ENCODE data around the gene SPATA22.
"Not testable (repeated sequence)": the region's sequence is repeated elsewhere in the genome, so short reads cannot be mapped to it uniquely, and the experiment has no call there.

The SPATA22 gene

GRCh38 chr17:3474212-3474611 lies 2.6 kb upstream of the SPATA22 start:
- H3K27ac ChIP-seq (ENCODE audit: low read depth, low read length, severe bottlenecking): no peak overlapping the region

DNA sequence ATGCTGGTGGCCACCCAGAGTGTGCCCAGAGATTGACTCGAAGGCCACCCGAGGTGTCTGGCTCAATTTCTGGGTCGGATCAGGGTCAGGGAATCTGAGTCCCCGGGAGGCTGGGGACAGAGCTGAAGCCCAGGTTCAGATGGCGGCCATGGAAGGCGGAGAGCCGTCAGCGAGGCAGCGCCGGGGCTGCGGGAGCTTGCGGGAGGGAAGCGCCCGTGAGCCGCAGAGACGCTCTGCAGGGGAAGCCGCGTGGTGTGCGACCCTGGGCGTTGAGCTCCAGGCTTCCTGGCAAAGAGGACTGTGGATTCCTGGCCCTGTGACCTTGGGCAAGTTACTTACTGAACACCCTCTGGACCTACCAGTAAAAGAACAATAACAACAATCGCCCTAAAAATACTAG lies 518 bp upstream of the SPATA22 start:
- H3K4me1 ChIP-seq (ENCODE audit: control insufficient read depth, insufficient read depth, low read length, poor library complexity, severe bottlenecking): no peaks in the 10 kb centered on the region
- no peaks in the 10 kb centered on the region for H3K9me3 ChIP-seq (ENCODE audit: control insufficient read depth, low read length)
- H3K27ac ChIP-seq (ENCODE audit: low read depth, low read length, severe bottlenecking): no peak overlapping the region
- 95% methylated on average over 20 to 21 of the region's 21 CpGs for WGBS, 2 experiments (ENCODE audit: insufficient coverage in 2 of 2)
- H3K4me3 ChIP-seq (ENCODE audit: extremely low read depth, insufficient read depth, low read length, poor library complexity, severe bottlenecking): no peak overlapping the region
- no peaks in the 10 kb centered on the region for H3K36me3 ChIP-seq (ENCODE audit: control insufficient read depth, insufficient read depth, low read length)

More at GRCh38 chr17:3474212-3474611, 2.6 kb upstream of the SPATA22 start:
- no CpG with 5 or more reads among the region's 3 CpGs for WGBS, 2 experiments (ENCODE audit: insufficient coverage in 2 of 2)
- Histone ChIP-seq H3K9me3 (ENCODE audit: control insufficient read depth, low read length) (no peaks in the 10 kb centered on the region), H3K4me3 (ENCODE audit: extremely low read depth, insufficient read depth, low read length, poor library complexity, severe bottlenecking) (no peak overlapping the region), H3K36me3 (ENCODE audit: control insufficient read depth, insufficient read depth, low read length) (no peaks in the 10 kb centered on the region), H3K4me1 (ENCODE audit: control insufficient read depth, insufficient read depth, low read length, poor library complexity, severe bottlenecking) (no peaks in the 10 kb centered on the region)

- 60% methylated on average over 3 of the region's 5 CpGs; no CpG with 5 or more reads in 1 of the 2 experiments for WGBS, 2 experiments (ENCODE audit: insufficient coverage in 2 of 2)
- Histone ChIP-seq H3K4me1 (ENCODE audit: control insufficient read depth, insufficient read depth, low read length, poor library complexity, severe bottlenecking) (no peaks in the 10 kb centered on the region), H3K36me3 (ENCODE audit: control insufficient read depth, insufficient read depth, low read length) (no peaks in the 10 kb centered on the region), H3K27ac (ENCODE audit: low read depth, low read length, severe bottlenecking) (no peak overlapping the region), H3K9me3 (ENCODE audit: control insufficient read depth, low read length) (no peaks in the 10 kb centered on the region), H3K4me3 (ENCODE audit: extremely low read depth, insufficient read depth, low read length, poor library complexity, severe bottlenecking) (no peak overlapping the region)
Measured at GRCh38 chr17:3469529-3469928, 2.1 kb downstream of the SPATA22 start.

- H3K36me3 ChIP-seq (ENCODE audit: control insufficient read depth, insufficient read depth, low read length); H3K9me3 ChIP-seq (ENCODE audit: control insufficient read depth, low read length); H3K4me1 ChIP-seq (ENCODE audit: control insufficient read depth, insufficient read depth, low read length, poor library complexity, severe bottlenecking): not testable (repeated sequence)
Measured at GRCh38 chr17:3466355-3466754, 5.3 kb downstream of the SPATA22 start.

DNA sequence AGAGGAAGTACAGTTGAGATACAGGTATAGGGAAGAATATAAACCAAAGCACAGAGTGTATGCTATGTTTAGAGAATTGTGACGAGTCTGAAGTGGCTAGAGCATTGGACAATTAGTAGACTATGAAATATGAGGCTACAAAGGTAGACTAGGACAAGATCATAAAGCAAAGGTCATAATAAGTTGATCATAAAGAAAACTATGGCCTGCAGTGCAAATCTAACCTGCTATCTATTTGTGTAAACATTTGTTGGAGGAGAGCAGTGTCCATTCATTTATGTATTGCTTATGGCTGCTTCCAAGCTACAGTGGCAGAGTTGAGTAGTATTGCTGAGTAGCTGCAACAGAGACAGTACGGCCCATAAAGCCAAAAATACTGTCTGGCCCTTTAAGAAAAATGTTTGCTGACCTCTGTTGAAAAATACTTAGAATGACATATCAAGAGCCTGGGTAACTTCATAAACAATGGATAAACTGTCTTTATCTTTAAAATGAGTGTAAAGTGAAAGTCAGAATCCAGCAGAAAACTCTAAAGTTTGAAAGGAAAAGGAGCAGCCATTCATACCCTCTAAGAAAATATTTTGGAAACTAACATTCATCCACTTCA lies 23.5 kb downstream of the SPATA22 start:
- no peak overlapping the region for H3K27ac ChIP-seq (ENCODE audit: low read depth, low read length, severe bottlenecking)
- H3K4me3 ChIP-seq (ENCODE audit: extremely low read depth, insufficient read depth, low read length, poor library complexity, severe bottlenecking): no peak overlapping the region
- H3K4me1 ChIP-seq (ENCODE audit: control insufficient read depth, insufficient read depth, low read length, poor library complexity, severe bottlenecking): no peaks in the 10 kb centered on the region
- H3K9me3 ChIP-seq (ENCODE audit: control insufficient read depth, low read length): no peaks in the 10 kb centered on the region
- H3K36me3 ChIP-seq (ENCODE audit: control insufficient read depth, insufficient read depth, low read length): no peaks in the 10 kb centered on the region
- 66 to 85% methylated on average over 2 of the region's 2 CpGs for WGBS, 2 experiments (ENCODE audit: insufficient coverage in 2 of 2)

More at GRCh38 chr17:3466355-3466754, 5.3 kb downstream of the SPATA22 start:
- no CpG with 5 or more reads among the region's 1 CpG for WGBS, 2 experiments (ENCODE audit: insufficient coverage in 2 of 2)
- not testable (repeated sequence) for H3K4me3 ChIP-seq (ENCODE audit: extremely low read depth, insufficient read depth, low read length, poor library complexity, severe bottlenecking); H3K27ac ChIP-seq (ENCODE audit: low read depth, low read length, severe bottlenecking)

DNA sequence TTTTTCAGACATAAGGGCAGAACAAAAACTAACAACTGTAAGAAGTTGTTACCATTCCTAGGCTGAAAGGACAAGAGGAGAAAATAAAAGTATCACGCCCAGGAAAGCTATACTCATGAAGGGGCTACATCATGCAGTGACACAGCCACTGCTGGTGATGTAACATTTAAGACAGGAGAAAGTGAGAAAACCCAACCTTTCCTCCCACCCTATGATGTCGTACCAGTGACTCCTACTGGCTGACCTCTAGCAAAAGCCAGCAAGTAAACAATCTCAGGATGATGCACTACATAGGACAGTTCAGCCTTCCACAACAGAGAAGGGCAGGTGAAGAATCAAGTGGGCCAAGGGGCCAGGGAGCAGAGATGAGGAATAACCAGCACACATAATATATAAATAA lies 24.0 kb downstream of the SPATA22 start:
- Histone ChIP-seq H3K4me3 (ENCODE audit: extremely low read depth, insufficient read depth, low read length, poor library complexity, severe bottlenecking) (no peak overlapping the region), H3K36me3 (ENCODE audit: control insufficient read depth, insufficient read depth, low read length) (no peaks in the 10 kb centered on the region), H3K9me3 (ENCODE audit: control insufficient read depth, low read length) (no peaks in the 10 kb centered on the region), H3K27ac (ENCODE audit: low read depth, low read length, severe bottlenecking) (no peak overlapping the region), H3K4me1 (ENCODE audit: control insufficient read depth, insufficient read depth, low read length, poor library complexity, severe bottlenecking) (no peaks in the 10 kb centered on the region)
- WGBS, 2 experiments (ENCODE audit: insufficient coverage in 2 of 2): 17 to 71% methylated on average over 1 of the region's 2 CpGs

DNA sequence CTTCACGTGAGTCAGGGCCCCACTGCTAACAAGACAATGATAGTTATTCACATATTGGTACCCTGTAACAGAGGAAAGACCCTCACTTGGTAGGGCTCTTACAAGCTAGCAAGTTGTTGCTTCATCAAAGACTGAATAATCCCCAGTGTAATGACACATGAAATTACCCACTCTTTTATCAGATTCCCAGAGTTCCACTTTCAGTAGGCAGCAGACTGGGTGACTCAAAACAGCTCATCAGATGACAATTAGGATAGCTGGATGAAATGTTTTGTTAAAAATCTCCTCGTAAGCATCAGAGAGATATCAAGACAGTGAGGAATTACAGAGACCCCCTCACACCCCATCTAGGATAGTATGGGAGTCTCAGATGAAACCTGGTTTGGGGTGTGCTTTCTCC lies 31.2 kb downstream of the SPATA22 start:
- Histone ChIP-seq H3K36me3 (ENCODE audit: control insufficient read depth, insufficient read depth, low read length) (no peaks in the 10 kb centered on the region), H3K27ac (ENCODE audit: low read depth, low read length, severe bottlenecking) (no peak overlapping the region), H3K9me3 (ENCODE audit: control insufficient read depth, low read length) (no peaks in the 10 kb centered on the region), H3K4me3 (ENCODE audit: extremely low read depth, insufficient read depth, low read length, poor library complexity, severe bottlenecking) (no peak overlapping the region), H3K4me1 (ENCODE audit: control insufficient read depth, insufficient read depth, low read length, poor library complexity, severe bottlenecking) (no peaks in the 10 kb centered on the region)
- 100% methylated on average over 1 of the region's 2 CpGs; no CpG with 5 or more reads in 1 of the 2 experiments for WGBS, 2 experiments (ENCODE audit: insufficient coverage in 2 of 2)

- Histone ChIP-seq H3K4me3 (ENCODE audit: extremely low read depth, insufficient read depth, low read length, poor library complexity, severe bottlenecking) (no peak overlapping the region), H3K9me3 (ENCODE audit: control insufficient read depth, low read length) (no peaks in the 10 kb centered on the region), H3K36me3 (ENCODE audit: control insufficient read depth, insufficient read depth, low read length) (no peaks in the 10 kb centered on the region), H3K27ac (ENCODE audit: low read depth, low read length, severe bottlenecking) (no peak overlapping the region), H3K4me1 (ENCODE audit: control insufficient read depth, insufficient read depth, low read length, poor library complexity, severe bottlenecking) (no peaks in the 10 kb centered on the region)
- 68 to 75% methylated on average over 1 of the region's 1 CpG for WGBS, 2 experiments (ENCODE audit: insufficient coverage in 2 of 2)
Measured at GRCh38 chr17:3438368-3438767, 33.3 kb downstream of the SPATA22 start.

GRCh38 chr17:3433741-3434140 lies 37.9 kb downstream of the SPATA22 start, which contains the start of gene OR1E2:
Gene OR1E2, minus strand, starts transcription at chr17:3433841. Its CDS starts 0 bp downstream, at chr17:3433841.
- H3K36me3 ChIP-seq (ENCODE audit: control insufficient read depth, insufficient read depth, low read length): no peaks in the 10 kb centered on the region
- H3K27ac ChIP-seq (ENCODE audit: low read depth, low read length, severe bottlenecking): no peak within 1 kb of the TSS
- no peaks in the 10 kb centered on the region for H3K4me1 ChIP-seq (ENCODE audit: control insufficient read depth, insufficient read depth, low read length, poor library complexity, severe bottlenecking)
- peaks cover 4% of the 10 kb centered on the region for H3K9me3 ChIP-seq (ENCODE audit: control insufficient read depth, low read length)
- no peak within 1 kb of the TSS for H3K4me3 ChIP-seq (ENCODE audit: extremely low read depth, insufficient read depth, low read length, poor library complexity, severe bottlenecking)
- WGBS, 2 experiments (ENCODE audit: insufficient coverage in 2 of 2): 77 to 94% methylated on average over 2 of the region's 3 CpGs

- H3K27ac ChIP-seq (ENCODE audit: low read depth, low read length, severe bottlenecking); H3K36me3 ChIP-seq (ENCODE audit: control insufficient read depth, insufficient read depth, low read length); H3K4me3 ChIP-seq (ENCODE audit: extremely low read depth, insufficient read depth, low read length, poor library complexity, severe bottlenecking); H3K4me1 ChIP-seq (ENCODE audit: control insufficient read depth, insufficient read depth, low read length, poor library complexity, severe bottlenecking); H3K9me3 ChIP-seq (ENCODE audit: control insufficient read depth, low read length): not testable (repeated sequence)
- WGBS, 2 experiments (ENCODE audit: insufficient coverage in 2 of 2): 25 to 29% methylated on average over 5 to 6 of the region's 7 CpGs
Measured at GRCh38 chr17:3433215-3433614, 38.4 kb downstream of the SPATA22 start.

DNA sequence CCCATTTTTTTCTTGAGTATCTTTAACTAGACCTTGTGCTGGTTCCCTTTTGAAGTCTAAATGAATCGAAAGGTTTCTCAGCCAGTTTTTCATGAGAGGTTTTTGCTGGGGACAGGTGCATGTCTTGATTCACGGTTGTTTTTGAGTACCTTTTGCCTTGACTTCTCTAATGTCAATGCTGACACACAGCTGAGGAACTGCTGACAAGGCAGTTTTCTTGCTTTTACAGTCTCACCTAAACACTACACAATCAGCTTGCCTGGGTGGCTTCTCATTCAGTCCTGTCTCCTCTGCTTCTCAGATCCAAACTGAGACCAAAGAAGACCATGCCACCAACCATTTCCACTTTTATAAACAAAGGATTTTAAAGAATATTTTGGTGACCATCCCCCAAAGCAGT lies 53.4 kb downstream of the SPATA22 start:
- Histone ChIP-seq H3K36me3 (ENCODE audit: control insufficient read depth, insufficient read depth, low read length) (no peaks in the 10 kb centered on the region), H3K27ac (ENCODE audit: low read depth, low read length, severe bottlenecking) (no peak overlapping the region), H3K4me3 (ENCODE audit: extremely low read depth, insufficient read depth, low read length, poor library complexity, severe bottlenecking) (no peak overlapping the region), H3K4me1 (ENCODE audit: control insufficient read depth, insufficient read depth, low read length, poor library complexity, severe bottlenecking) (no peaks in the 10 kb centered on the region), H3K9me3 (ENCODE audit: control insufficient read depth, low read length) (no peaks in the 10 kb centered on the region)
- WGBS, 2 experiments (ENCODE audit: insufficient coverage in 2 of 2): 28 to 50% methylated on average over 1 to 2 of the region's 2 CpGs
